Left renal pelvis (tissue), 4 donors: ENCODE results near the gene LDB2. TPM values are rescaled to one million over a fixed set of nuclear protein-coding genes. Genes with fewer than 3 reads are reported as not detected.

Experiments
- DNase-seq, 4 donors: peaks; one replicate each; pipeline ENCODE4 v3.0.0-alpha.2; 2013; ENCODE audit warnings: low read depth in 4 of 4, low spot score in 3 of 4
- polyA plus RNA-seq, 4 donors: library from polyadenylated mRNA; unstranded; fragments of 120-200 nt; gene quantifications; one replicate each; pipeline ENCODE4 v1.2.1, GENCODE V29; 2013; ENCODE audit not compliant: insufficient read length in 4 of 4

Gene LDB2
- polyA plus RNA-seq, 4 donors: 83.1 to 249 (median 108) TPM

GRCh38 chr4:16760617-16761363 lies 137.7 kb downstream of the LDB2 start:
- no peak for DNase-seq

- DNase-seq: peak in 3 of 4 donors; percentile 52 to 64 (median 55)
These were observed 138.4 kb downstream of the LDB2 start for GRCh38 chr4:16759931-16760582.

GRCh38 chr4:16758816-16759215 lies 139.6 kb downstream of the LDB2 start:
- no peak for DNase-seq

GRCh38 chr4:16758255-16758654 lies 140.2 kb downstream of the LDB2 start:
- no peak for DNase-seq

GRCh38 chr4:16757080-16757521 lies 141.3 kb downstream of the LDB2 start:
- DNase-seq: no peak

- no peak for DNase-seq
These were observed 144.3 kb downstream of the LDB2 start for GRCh38 chr4:16754104-16754503.

GRCh38 chr4:16752150-16752549 lies 146.3 kb downstream of the LDB2 start:
- DNase-seq: no peak

- DNase-seq: no peak
These were observed 147.4 kb downstream of the LDB2 start for GRCh38 chr4:16750882-16751642.

GRCh38 chr4:16750216-16750615 lies 148.2 kb downstream of the LDB2 start:
- DNase-seq: no peak

- DNase-seq: no peak
These were observed 152.6 kb downstream of the LDB2 start for GRCh38 chr4:16745887-16746286.

- no peak for DNase-seq
These were observed 153.3 kb downstream of the LDB2 start for GRCh38 chr4:16745009-16745635.

- no peak for DNase-seq
These were observed 157.2 kb downstream of the LDB2 start for GRCh38 chr4:16741287-16741686.

- DNase-seq: peak in 2 of 4 donors; percentile 29 to 31
These were observed 158.3 kb downstream of the LDB2 start for GRCh38 chr4:16739997-16740624.

- DNase-seq: no peak
These were observed 159.9 kb downstream of the LDB2 start for GRCh38 chr4:16738558-16738957.

- DNase-seq: no peak
These were observed 164.9 kb downstream of the LDB2 start for GRCh38 chr4:16733509-16733908.

GRCh38 chr4:16732741-16733140 lies 165.7 kb downstream of the LDB2 start:
- no peak for DNase-seq

GRCh38 chr4:16731776-16732380 lies 166.6 kb downstream of the LDB2 start:
- DNase-seq: no peak

GRCh38 chr4:16730522-16731205 lies 167.8 kb downstream of the LDB2 start:
- DNase-seq: no peak

- DNase-seq: no peak
These were observed 169.1 kb downstream of the LDB2 start for GRCh38 chr4:16729336-16729735.

- DNase-seq: no peak
These were observed 169.6 kb downstream of the LDB2 start for GRCh38 chr4:16728849-16729248.
